Camera-type eye (tissue), 1 donor: ENCODE results near the gene DAZL. TPM values are rescaled to one million over a fixed set of nuclear protein-coding genes. Genes with fewer than 3 reads are reported as not detected.

Experiments used
- total RNA-seq: library from RNA; depleted of rRNA; stranded (reverse); fragments of >200 nt; gene quantifications from one replicate; pipeline ENCODE4 v1.2.3, GENCODE V29; 2014

DAZL gene, protein sequence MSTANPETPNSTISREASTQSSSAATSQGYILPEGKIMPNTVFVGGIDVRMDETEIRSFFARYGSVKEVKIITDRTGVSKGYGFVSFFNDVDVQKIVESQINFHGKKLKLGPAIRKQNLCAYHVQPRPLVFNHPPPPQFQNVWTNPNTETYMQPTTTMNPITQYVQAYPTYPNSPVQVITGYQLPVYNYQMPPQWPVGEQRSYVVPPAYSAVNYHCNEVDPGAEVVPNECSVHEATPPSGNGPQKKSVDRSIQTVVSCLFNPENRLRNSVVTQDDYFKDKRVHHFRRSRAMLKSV
- not detected for total RNA-seq

DNA sequence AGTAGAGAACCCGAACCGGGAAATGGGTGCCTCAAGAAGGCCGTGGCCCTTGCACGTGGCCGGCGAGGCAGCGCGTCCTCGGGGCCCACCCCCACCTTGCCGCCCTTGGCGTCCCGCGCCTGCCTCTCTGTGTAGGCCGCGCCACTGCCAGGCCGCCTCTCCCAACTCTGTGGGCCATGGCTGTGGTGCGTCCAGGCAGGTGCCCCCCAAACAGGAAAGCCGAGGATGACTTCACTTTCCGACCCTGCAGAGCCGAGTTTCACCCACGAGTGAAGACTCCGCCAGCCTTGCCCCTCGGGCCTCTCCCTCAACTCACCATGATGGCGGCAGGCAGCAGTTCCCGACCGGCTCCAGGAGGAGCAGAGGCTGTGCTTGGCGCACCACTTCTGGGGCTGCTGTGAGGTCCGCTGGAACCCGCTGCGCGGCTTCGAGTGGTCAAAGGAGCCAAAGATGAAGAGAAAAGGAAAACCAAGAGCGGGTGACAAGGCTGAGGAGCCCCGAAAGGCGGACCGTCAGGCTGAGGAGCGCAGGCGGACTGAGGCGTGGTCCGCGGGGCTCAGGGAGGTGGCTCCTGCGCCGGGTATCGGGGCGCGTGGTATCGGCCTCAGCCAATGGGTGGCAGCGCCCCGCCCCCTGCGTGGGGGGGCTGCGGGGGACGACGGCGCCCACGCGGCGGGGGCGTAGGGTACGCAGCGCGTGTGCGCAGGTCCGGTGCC lies at the start of gene DAZL:
DAZL (minus strand) TSS at position 537 of the 716 bp plus-strand sequence; CDS start at position 319, 218 bp downstream.

Other genes with a start within 250 kb of the DAZL start
- gene RFTN1, start 91.7 kb downstream of the DAZL start, total RNA-seq: 44.2 TPM